HepG2 (cell line): ENCODE results near the gene ZNF446. TPM values are rescaled to one million over a fixed set of nuclear protein-coding genes. Genes with fewer than 3 reads are reported as not detected.

Source experiments
- ARNT2 ChIP-seq: sonication (generic); formaldehyde crosslinking; IDR thresholded peaks from 2 replicates; pipeline ENCODE4 v1.8.0; 2022; ENCODE audit warnings: mild to moderate bottlenecking, low read depth, missing genetic modification reagents, moderate library complexity
- ATF1 ChIP-seq: IDR thresholded peaks from 2 replicates; pipeline ENCODE4 v1.6.1; 2016; ENCODE audit warnings: mild to moderate bottlenecking, control low read depth
- CREB1 ChIP-seq, 2 experiments: fragments of 450-650 bp in 1 of 2; IDR thresholded peaks; 2 replicates each; pipeline ENCODE4 v1.6.1; 2016 to 2017; ENCODE audit warnings: control low read depth in 1 of 2, mild to moderate bottlenecking in 1 of 2, missing compliant biosample characterization in 1 of 2, missing genetic modification characterization in 1 of 2
- HNRNPH1 ChIP-seq: fragments of 200-400 bp; formaldehyde crosslinking; optimal IDR thresholded peaks from 2 replicates; pipeline ENCODE3; 2017; ENCODE audit warnings: mild to moderate bottlenecking, low read depth, low read length
- HOMEZ ChIP-seq: IDR thresholded peaks from 2 replicates; pipeline ENCODE4 v1.6.1; 2016; ENCODE audit warnings: low read depth
- MYPOP ChIP-seq: sonication (generic); formaldehyde crosslinking; IDR thresholded peaks from 2 replicates; pipeline ENCODE4 v1.8.1; 2023; ENCODE audit warnings: mild to moderate bottlenecking, moderate library complexity, missing genetic modification reagents
- PITX1 ChIP-seq: sonication (generic); formaldehyde crosslinking; IDR thresholded peaks from 2 replicates; pipeline ENCODE4 v1.5.1; 2020; ENCODE audit warnings: mild to moderate bottlenecking, missing genetic modification reagents
- SAP130 ChIP-seq: IDR thresholded peaks from 2 replicates; pipeline ENCODE4 v1.6.1; 2016; ENCODE audit warnings: low read depth
- TOPORS ChIP-seq: sonication (generic); formaldehyde crosslinking; IDR thresholded peaks from 2 replicates; pipeline ENCODE4 v1.8.0; 2023; ENCODE audit warnings: mild to moderate bottlenecking, missing genetic modification reagents
- TP53 ChIP-seq: sonication (generic); formaldehyde crosslinking; conservative IDR thresholded peaks from 2 replicates; pipeline ENCODE4 v1.4.0; 2020; ENCODE audit warnings: missing genetic modification reagents
- TRAFD1 ChIP-seq: sonication (generic); formaldehyde crosslinking; IDR thresholded peaks from 2 replicates; pipeline ENCODE4 v1.5.1; 2020; ENCODE audit warnings: missing genetic modification reagents, mild to moderate bottlenecking, borderline replicate concordance
- ZBTB38 ChIP-seq: sonication (generic); formaldehyde crosslinking; IDR thresholded peaks from 2 replicates; pipeline ENCODE4 v1.5.1; 2020; ENCODE audit warnings: mild to moderate bottlenecking, missing genetic modification reagents
- ZNF326 ChIP-seq: sonication (generic); formaldehyde crosslinking; IDR thresholded peaks from 2 replicates; pipeline ENCODE4 v1.4.0; 2020; ENCODE audit warnings: missing genetic modification reagents, borderline replicate concordance
- ZNF337 ChIP-seq: sonication (generic); formaldehyde crosslinking; IDR thresholded peaks from 2 replicates; pipeline ENCODE4 v1.5.1; 2020; ENCODE audit warnings: missing genetic modification reagents, low read depth, mild to moderate bottlenecking, borderline replicate concordance
- ZNF431 ChIP-seq: sonication (generic); formaldehyde crosslinking; IDR thresholded peaks from 2 replicates; pipeline ENCODE4 v1.9.0; 2022; ENCODE audit warnings: missing genetic modification reagents, low read depth, mild to moderate bottlenecking, borderline replicate concordance
- ZNF577 ChIP-seq: sonication (generic); formaldehyde crosslinking; IDR thresholded peaks from 2 replicates; pipeline ENCODE4 v1.4.0; 2020; ENCODE audit warnings: mild to moderate bottlenecking, low read depth, missing genetic modification reagents, borderline replicate concordance
- ZNF720 ChIP-seq: sonication (generic); formaldehyde crosslinking; IDR thresholded peaks from 2 replicates; pipeline ENCODE4 v1.4.0; 2020; ENCODE audit warnings: missing genetic modification reagents
- ZNF776 ChIP-seq: sonication (generic); formaldehyde crosslinking; IDR thresholded peaks from 2 replicates; pipeline ENCODE4 v1.4.0; 2020; ENCODE audit warnings: mild to moderate bottlenecking, missing genetic modification reagents
- ZNF780A ChIP-seq: sonication (generic); formaldehyde crosslinking; IDR thresholded peaks from 2 replicates; pipeline ENCODE4 v1.8.0; 2022; ENCODE audit warnings: mild to moderate bottlenecking, missing genetic modification reagents, moderate library complexity
- ZNF788 ChIP-seq: sonication (generic); formaldehyde crosslinking; IDR thresholded peaks from 2 replicates; pipeline ENCODE4 v1.5.0; 2020; ENCODE audit warnings: mild to moderate bottlenecking, missing genetic modification reagents, borderline replicate concordance
- ZNF800 ChIP-seq: sonication (generic); formaldehyde crosslinking; IDR thresholded peaks from 2 replicates; pipeline ENCODE4 v1.4.0; 2020; ENCODE audit warnings: missing genetic modification reagents
- ZNF883 ChIP-seq: sonication (generic); formaldehyde crosslinking; IDR thresholded peaks from 2 replicates; pipeline ENCODE4 v1.5.1; 2020; ENCODE audit warnings: mild to moderate bottlenecking, missing genetic modification reagents; ENCODE audit errors: not compliant biosample characterization
- polyA plus RNA-seq, 8 experiments: library from polyadenylated mRNA; depleted of rRNA in 3 of 8; stranded (reverse) in 7 of 8; unstranded in 1 of 8; fragments of >200 nt; fragmentation: Illumina TruSeq in 4 of 8; extraction: Trizol in 4 of 8; gene quantifications; 2 replicates each; pipeline versions ENCODE4 v1.2.1 to v1.2.3, GENCODE V29; 2011 to 2016; ENCODE audit warnings: low read depth in 4 of 8, missing spikeins in 1 of 8, mixed read lengths in 1 of 8; ENCODE audit not compliant: insufficient read depth in 1 of 8
- total RNA-seq, 5 experiments: library from RNA; depleted of rRNA; stranded (reverse); fragments of >200 nt; fragmentation: Illumina TruSeq; extraction: Trizol; gene quantifications; 2 replicates each; pipeline ENCODE4 v1.2.3, GENCODE V29; 2016; ENCODE audit warnings: low read depth in 1 of 5
- TF ChIP-seq, protein P1 (sequence below): sonication (generic); formaldehyde crosslinking; IDR thresholded peaks from 2 replicates; pipeline ENCODE4 v1.4.0; 2020; ENCODE audit warnings: mild to moderate bottlenecking, missing genetic modification reagents

Gene ZNF446
- total and polyA plus RNA-seq, 2 of the 13 experiments (the other 11 are each of a cell fraction or from before 2014, with no cell fraction given): 3.0 to 3.6 TPM

GRCh38 chr19:58466760-58467589 is 9.2 kb upstream of the ZNF446 start, which contains the start of gene ZNF324 (continued):
- TF ChIP-seq PITX1 (CRISPR knock-in tag): no peak; the same call in 1 of the 2 replicates
- TF ChIP-seq, protein P1, sequence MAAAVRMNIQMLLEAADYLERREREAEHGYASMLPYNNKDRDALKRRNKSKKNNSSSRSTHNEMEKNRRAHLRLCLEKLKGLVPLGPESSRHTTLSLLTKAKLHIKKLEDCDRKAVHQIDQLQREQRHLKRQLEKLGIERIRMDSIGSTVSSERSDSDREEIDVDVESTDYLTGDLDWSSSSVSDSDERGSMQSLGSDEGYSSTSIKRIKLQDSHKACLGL (CRISPR knock-in tag): no peak
- peak; percentile 32; the same call in 1 of the 2 replicates for TF ChIP-seq ATF1 (CRISPR knock-in tag)
- no peak for TF ChIP-seq TRAFD1 (CRISPR knock-in tag)
- no peak for TF ChIP-seq TP53 (CRISPR knock-in tag)
- peak; percentile 61; the same call in 1 of the 2 replicates for TF ChIP-seq ZNF788 (CRISPR knock-in tag)
- no peak for TF ChIP-seq ZBTB38 (CRISPR knock-in tag)
- TF ChIP-seq ZNF577 (CRISPR knock-in tag): no peak
- no peak for TF ChIP-seq ZNF883 (CRISPR knock-in tag)
- no peak for TF ChIP-seq HOMEZ
- TF ChIP-seq TOPORS (CRISPR knock-in tag): no peak
- no peak for TF ChIP-seq ZNF720 (CRISPR knock-in tag)
- no peak for TF ChIP-seq ZNF337
- TF ChIP-seq ARNT2 (CRISPR knock-in tag): no peak; the same call in 1 of the 2 replicates
- no peak for TF ChIP-seq ZNF431 (CRISPR knock-in tag)
- 0 out of 2 replicates have a peak, but pooled peaks have one; percentile 33 for TF ChIP-seq MYPOP (CRISPR knock-in tag)
- no peak for TF ChIP-seq ZNF776 (CRISPR knock-in tag)
- TF ChIP-seq ZNF326 (CRISPR knock-in tag): no peak
- peak; percentile 99 for TF ChIP-seq SAP130 (CRISPR knock-in tag)
- TF ChIP-seq HNRNPH1: no peak
- TF ChIP-seq CREB1 (IDR thresholded peaks at IDR 0.05): peak; percentile 81
- TF ChIP-seq CREB1 (CRISPR knock-in tag; IDR thresholded peaks at IDR 0.05): peak; percentile 83
- no peak for TF ChIP-seq ZNF800 (CRISPR knock-in tag)
- no peak for TF ChIP-seq ZNF780A (CRISPR knock-in tag)
